HL-60 (cell line): ENCODE measurements around the gene COIL.

Source experiments
- GABPA ChIP-seq: IDR thresholded peaks from 2 replicates; pipeline ENCODE4 v1.6.1; 2012; ENCODE audit warnings: low read depth
- POLR2AphosphoS5 ChIP-seq: IDR thresholded peaks from 2 replicates; pipeline ENCODE4 v1.6.1; 2012; ENCODE audit warnings: low read depth
- SPI1 ChIP-seq: IDR thresholded peaks from 2 replicates; pipeline ENCODE4 v1.6.1; 2012; ENCODE audit warnings: low read depth, mild to moderate bottlenecking, borderline replicate concordance
- TF ChIP-seq, protein P1 (sequence below): IDR thresholded peaks from one replicate; pipeline ENCODE4 v1.5.1; 2011; ENCODE audit warnings: low read length, control low read depth, inconsistent platforms; ENCODE audit not compliant: insufficient read depth
- TF ChIP-seq, protein P2 (sequence below): IDR thresholded peaks from 2 replicates; pipeline ENCODE4 v1.6.1; 2012; ENCODE audit warnings: low read depth; ENCODE audit not compliant: insufficient replicate concordance

DNA sequence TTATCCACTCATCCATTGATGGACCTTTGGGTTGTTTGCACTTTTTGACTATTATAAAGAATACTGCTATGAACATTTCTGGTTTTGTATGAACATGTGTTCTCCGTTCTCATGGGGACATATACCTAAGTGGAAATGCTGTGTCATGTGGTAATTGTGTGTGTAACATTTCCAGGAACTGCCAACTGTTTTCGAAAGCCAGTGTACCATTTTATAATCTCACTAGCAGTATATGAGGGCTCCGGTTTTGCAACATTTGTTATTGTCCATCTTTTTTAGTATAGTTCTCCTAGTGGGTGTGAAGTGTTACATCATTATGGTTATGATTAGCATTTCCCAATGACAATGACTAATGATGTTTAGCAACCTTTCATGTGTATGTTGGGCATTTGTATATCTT, 41.9 kb downstream of the COIL start:
- TF ChIP-seq, protein P1, sequence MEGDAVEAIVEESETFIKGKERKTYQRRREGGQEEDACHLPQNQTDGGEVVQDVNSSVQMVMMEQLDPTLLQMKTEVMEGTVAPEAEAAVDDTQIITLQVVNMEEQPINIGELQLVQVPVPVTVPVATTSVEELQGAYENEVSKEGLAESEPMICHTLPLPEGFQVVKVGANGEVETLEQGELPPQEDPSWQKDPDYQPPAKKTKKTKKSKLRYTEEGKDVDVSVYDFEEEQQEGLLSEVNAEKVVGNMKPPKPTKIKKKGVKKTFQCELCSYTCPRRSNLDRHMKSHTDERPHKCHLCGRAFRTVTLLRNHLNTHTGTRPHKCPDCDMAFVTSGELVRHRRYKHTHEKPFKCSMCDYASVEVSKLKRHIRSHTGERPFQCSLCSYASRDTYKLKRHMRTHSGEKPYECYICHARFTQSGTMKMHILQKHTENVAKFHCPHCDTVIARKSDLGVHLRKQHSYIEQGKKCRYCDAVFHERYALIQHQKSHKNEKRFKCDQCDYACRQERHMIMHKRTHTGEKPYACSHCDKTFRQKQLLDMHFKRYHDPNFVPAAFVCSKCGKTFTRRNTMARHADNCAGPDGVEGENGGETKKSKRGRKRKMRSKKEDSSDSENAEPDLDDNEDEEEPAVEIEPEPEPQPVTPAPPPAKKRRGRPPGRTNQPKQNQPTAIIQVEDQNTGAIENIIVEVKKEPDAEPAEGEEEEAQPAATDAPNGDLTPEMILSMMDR = no peak
- TF ChIP-seq POLR2AphosphoS5 (peak; percentile 63; the same call in 1 of the 2 replicates), GABPA (no peak), SPI1 (no peak)
- TF ChIP-seq, protein P2, sequence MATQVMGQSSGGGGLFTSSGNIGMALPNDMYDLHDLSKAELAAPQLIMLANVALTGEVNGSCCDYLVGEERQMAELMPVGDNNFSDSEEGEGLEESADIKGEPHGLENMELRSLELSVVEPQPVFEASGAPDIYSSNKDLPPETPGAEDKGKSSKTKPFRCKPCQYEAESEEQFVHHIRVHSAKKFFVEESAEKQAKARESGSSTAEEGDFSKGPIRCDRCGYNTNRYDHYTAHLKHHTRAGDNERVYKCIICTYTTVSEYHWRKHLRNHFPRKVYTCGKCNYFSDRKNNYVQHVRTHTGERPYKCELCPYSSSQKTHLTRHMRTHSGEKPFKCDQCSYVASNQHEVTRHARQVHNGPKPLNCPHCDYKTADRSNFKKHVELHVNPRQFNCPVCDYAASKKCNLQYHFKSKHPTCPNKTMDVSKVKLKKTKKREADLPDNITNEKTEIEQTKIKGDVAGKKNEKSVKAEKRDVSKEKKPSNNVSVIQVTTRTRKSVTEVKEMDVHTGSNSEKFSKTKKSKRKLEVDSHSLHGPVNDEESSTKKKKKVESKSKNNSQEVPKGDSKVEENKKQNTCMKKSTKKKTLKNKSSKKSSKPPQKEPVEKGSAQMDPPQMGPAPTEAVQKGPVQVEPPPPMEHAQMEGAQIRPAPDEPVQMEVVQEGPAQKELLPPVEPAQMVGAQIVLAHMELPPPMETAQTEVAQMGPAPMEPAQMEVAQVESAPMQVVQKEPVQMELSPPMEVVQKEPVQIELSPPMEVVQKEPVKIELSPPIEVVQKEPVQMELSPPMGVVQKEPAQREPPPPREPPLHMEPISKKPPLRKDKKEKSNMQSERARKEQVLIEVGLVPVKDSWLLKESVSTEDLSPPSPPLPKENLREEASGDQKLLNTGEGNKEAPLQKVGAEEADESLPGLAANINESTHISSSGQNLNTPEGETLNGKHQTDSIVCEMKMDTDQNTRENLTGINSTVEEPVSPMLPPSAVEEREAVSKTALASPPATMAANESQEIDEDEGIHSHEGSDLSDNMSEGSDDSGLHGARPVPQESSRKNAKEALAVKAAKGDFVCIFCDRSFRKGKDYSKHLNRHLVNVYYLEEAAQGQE = no peak
